ENCODE results near the gene SDK1.

The SDK1 gene

DNA sequence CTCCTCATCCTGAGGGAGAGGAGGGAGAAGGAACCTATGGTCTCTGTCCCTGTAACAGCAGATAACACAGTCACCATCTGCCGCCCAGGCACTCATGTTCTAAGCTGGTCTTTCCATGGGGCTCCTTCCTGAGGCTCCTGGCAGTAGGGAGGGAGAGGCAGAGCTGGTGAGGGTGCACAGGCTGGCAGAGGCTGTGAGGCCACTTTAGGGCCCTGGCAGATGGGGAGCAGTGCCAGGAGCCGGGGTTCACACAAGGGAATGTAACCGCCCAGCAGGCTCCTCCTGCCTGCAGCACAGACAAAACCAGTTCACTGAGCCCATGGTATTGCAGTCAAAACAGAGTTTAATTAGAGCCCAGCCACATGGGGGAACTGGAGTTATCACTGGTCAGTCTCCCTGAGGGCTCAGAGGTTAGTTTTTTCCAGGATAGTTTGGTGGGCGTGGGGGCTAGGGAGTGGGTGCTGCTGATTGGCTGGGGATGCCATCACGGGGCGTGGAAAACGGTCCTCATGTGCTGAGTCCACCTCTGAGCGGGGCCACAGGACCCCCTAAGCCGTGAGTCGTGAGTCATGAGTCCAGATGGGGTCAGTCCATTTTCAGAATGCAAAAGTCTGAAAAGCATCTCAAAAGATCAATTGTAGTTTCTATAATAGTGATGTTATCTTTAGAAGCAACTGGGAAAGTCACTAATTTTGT lies 881.7 kb downstream of the SDK1 start:
- DNase-seq (ENCODE audit: low read depth), result no peak
- TF ChIP-seq, protein P1, sequence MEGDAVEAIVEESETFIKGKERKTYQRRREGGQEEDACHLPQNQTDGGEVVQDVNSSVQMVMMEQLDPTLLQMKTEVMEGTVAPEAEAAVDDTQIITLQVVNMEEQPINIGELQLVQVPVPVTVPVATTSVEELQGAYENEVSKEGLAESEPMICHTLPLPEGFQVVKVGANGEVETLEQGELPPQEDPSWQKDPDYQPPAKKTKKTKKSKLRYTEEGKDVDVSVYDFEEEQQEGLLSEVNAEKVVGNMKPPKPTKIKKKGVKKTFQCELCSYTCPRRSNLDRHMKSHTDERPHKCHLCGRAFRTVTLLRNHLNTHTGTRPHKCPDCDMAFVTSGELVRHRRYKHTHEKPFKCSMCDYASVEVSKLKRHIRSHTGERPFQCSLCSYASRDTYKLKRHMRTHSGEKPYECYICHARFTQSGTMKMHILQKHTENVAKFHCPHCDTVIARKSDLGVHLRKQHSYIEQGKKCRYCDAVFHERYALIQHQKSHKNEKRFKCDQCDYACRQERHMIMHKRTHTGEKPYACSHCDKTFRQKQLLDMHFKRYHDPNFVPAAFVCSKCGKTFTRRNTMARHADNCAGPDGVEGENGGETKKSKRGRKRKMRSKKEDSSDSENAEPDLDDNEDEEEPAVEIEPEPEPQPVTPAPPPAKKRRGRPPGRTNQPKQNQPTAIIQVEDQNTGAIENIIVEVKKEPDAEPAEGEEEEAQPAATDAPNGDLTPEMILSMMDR (IDR thresholded peaks at IDR 0.05; ENCODE audit: insufficient read depth, low read depth, low read length, missing control alignments), result no peak
- no peak overlapping the region for H3K4me3 ChIP-seq (ENCODE audit: low read length)

DNA sequence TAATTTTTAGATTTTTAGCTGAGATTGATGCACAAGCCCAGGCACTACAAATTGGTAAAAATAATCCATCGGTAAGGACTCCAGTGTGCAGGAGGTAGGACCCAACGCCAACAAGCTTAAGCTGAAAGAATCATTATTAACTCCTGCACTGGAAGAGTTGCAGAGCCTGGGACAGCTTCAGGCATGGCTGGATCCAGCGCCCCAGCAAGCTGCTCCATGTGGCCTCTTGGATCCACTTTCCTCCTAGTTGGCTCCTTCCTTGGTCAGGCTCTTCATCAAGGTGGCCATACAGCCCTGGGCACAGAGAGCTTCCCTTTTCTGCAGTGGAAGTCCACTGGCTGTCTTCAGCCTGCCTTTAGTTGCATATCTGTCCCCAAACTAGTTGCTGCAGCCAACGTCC lies 883.6 kb downstream of the SDK1 start:
- TF ChIP-seq, protein P1 (IDR thresholded peaks at IDR 0.05; ENCODE audit: insufficient read depth, low read depth, low read length, missing control alignments), result no peak
- no peak overlapping the region for H3K4me3 ChIP-seq (ENCODE audit: low read length)
- no peak for DNase-seq (ENCODE audit: low read depth)

DNA sequence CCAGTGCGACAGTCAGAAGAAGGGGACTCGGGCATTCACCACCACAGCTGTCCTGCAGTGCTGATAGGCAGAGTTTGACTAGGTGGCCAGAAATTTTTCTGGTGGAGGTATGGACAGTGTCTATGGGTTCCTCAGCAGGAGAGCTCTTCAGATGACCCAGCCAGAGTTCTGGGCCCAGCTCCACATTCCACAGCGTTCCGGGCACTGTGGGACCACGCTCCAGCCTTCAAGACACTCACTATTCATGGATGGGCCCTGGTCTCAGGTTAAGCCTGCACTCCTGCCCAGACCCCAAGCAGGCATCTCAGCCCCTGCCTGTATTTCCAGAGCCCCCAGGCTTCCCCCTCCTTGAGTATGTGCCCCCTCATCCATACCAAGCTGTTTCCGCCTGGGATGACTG lies 884.1 kb downstream of the SDK1 start:
- no peak overlapping the region for H3K4me3 ChIP-seq (ENCODE audit: low read length)
- TF ChIP-seq, protein P1 (IDR thresholded peaks at IDR 0.05; ENCODE audit: insufficient read depth, low read depth, low read length, missing control alignments), result no peak
- DNase-seq (ENCODE audit: low read depth), result no peak

DNA sequence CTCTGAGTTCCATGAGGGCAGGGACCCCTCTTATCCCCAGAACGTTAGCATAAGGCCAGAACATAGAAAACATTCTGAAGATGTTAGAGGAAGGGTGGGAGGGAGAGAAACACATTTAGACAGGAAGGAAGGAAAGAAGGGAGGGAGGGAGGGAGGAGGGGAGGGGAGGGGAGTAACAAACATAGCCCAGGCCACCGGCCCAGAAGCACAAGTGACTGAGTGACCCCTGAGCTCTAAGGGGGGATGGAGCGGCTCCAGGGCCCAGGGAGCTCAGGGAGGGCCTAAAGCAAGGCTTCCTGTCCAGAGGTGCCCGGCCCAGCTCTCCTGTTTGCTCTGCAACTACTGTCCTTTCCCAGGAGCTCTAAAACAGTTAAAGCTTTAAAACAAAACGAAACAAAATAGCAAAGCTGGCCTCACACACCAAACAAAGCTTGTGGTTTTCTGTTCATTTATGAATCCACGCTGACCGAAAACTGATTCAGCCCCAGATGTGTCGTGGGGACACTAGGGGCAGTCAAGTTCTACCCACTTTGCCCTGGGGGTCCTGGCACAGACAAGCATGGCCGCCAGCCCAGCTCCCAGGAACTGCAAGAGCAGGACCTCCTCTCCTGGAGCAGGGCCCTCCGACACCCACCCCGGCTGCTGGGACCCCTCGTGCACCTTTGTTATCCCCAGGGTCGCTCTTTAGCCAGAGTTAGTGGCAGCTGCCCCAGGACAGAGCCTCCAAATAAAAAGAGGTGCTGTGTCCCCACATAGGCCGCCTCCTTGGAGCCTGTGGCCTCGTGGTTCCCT lies 884.9 kb downstream of the SDK1 start:
- TF ChIP-seq, protein P1 (IDR thresholded peaks at IDR 0.05; ENCODE audit: insufficient read depth, low read depth, low read length, missing control alignments), result no peak
- H3K4me3 ChIP-seq (ENCODE audit: low read length), result no peak overlapping the region
- DNase-seq (ENCODE audit: low read depth), result no peak

DNA sequence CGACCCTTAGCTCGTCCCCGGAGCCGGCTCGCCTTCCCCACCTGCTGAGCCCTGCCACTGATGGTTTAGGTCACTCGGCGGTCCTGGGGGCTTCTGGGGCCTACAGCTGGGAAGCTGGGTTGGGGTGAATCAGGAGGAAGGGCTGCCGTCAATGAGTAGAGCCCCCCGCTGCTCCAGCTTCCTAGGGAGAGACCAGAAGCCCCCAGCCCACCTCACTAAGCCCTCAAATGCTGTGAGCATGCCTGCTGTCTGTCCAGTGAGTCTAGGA lies 885.4 kb downstream of the SDK1 start:
- no peak overlapping the region for H3K4me3 ChIP-seq (ENCODE audit: low read length)
- TF ChIP-seq, protein P1 (IDR thresholded peaks at IDR 0.05; ENCODE audit: insufficient read depth, low read depth, low read length, missing control alignments), result no peak
- no peak for DNase-seq (ENCODE audit: low read depth)

DNA sequence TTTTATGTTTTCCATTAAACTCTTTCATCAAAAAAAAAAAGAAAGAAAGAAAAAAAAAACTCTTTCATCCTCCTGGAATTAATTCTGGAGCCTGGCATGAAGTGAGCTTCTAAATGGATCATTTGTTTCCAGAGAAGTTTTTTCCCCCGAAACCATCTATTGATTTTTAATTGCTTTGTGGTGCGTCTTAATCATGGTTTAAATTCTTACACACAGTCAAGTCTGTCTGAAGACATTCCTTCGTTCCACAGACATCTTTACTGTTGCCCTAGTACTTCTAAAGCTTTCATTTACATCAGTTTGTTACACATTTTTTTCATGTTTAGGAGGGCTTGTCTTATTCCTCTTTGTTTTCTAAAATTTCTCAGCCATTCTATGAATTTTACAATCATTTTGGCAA lies 887.6 kb downstream of the SDK1 start:
- TF ChIP-seq, protein P1 (IDR thresholded peaks at IDR 0.05; ENCODE audit: insufficient read depth, low read depth, low read length, missing control alignments), result no peak
- DNase-seq (ENCODE audit: low read depth), result no peak
- H3K4me3 ChIP-seq (ENCODE audit: low read length), result no peak overlapping the region
